Fibroblast of skin of left biceps (primary cell): ENCODE data around the gene ZNF664.

Experiments
- DNase-seq, 2 experiments: peaks; one replicate each; pipeline ENCODE4 v3.0.0-alpha.2; 2013; ENCODE audit warnings: low read depth in 2 of 2

Gene ZNF664

DNA sequence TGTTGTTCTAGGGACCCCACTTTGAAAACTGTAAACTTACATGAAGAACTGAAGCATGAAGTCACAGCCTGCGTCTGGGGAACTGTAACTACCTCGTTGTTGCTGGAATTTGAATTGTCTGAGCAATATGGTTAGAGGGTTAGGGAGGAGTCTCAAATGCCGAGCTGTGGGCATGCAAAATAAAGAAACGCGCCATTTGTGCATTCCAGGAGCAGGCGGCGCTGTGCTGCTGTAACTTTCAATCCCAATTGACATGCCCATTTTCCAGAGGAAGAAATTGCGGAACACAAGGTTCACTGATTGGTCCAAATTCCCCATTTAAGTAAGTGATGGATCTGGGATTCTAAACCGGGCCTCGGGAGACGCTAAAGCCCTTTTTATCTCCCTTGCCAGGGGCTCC, 61.3 kb downstream of the ZNF664 start:
- DNase-seq, result no peak

DNA sequence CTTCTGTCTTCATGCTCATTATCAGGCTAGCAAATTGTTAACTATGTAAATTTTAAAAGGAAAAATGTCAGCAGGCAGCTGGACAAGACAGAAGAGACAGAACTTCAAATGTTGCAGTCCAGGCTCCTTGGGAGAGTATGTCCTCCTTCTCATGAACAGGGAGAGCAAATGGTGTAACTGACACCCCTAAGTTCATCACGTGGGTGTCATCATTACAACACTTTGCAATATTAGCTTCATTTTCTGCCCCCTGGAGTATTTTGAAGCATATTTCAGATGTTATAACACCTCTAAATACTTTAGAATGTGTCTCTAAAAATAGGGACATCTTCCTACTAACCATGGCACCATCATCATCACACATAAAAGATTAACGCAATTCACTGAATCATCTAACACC, 62.1 kb downstream of the ZNF664 start:
- no peak for DNase-seq

DNA sequence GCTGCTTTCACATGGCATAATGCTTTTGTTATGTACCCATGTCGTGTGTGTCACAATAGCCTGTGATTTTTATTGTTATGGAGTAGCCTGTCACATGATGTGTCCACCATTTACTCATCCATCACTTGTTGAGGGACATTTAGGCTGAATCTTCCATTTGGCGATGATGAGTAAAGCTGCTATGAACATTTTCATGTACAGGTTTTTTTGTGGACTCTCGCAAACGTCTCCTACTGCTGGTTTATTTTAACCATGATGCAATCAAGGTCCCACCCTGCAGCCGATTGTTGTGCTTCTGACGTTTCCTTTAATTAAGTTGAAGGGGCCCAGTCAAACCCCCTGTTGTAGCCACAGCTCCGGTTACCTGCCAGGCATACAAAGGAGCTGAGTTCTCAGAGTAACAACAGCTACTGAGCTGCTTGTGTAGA, 63.2 kb downstream of the ZNF664 start:
- DNase-seq, result no peak

DNA sequence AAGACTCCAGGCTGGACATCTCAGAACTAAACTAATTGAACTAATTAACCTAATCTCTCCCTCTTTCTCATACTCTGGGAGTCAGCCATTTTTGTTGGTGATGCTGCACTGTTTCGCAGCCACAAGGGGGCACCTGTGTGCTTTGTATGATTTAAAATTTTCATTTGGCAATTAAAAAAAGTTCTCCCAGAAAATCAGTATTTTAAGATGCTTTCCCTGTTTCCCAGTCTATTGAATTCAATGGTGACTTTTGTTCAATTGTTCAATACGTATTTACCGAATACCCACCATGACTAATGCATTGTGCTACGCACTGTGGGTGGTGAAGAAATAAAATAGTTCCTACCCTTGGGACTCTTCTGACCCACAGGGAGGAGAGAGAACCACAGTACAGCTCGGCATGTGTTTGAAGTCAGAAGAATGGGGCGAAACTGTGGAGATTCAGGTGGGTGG, 63.7 kb downstream of the ZNF664 start:
- DNase-seq, result no peak

DNA sequence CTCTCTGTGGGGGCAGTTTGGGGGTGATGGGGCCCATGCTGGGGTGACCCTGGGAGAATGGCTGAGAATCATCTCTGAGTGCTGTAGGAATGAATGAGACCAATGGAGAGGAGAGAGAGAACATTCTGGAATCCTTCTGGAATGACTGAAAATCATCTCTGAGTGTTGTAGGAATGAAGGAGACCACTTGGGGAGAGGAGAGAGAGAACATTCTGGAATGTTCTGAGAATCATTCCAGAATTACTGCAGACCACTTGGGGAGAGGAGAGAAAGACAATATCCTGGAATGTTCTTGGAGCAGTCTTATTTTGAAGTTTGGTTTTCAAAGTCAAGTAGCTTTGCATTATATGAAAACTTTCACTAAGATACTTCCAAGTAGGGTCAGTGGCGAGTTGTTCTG, 64.3 kb downstream of the ZNF664 start:
- DNase-seq, result no peak

DNA sequence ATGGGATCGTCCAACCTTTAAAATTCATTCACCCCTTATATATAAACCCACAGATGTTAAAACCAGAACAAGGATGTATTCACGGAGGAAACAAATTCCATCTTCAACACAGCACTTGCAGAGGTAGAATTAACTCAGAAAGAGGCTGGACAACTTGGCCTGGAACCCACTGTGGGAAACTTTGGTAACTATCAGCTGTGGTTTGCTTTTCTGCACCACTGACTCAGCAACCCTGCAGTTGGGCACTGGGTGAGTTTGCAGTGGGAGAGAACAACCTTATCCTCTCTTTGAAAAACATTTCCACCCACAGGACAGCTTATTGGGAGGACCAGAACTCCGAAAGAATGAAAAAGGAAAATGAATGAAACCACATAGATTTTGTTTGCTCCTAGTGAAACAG, 66.3 kb downstream of the ZNF664 start:
- no peak for DNase-seq

DNA sequence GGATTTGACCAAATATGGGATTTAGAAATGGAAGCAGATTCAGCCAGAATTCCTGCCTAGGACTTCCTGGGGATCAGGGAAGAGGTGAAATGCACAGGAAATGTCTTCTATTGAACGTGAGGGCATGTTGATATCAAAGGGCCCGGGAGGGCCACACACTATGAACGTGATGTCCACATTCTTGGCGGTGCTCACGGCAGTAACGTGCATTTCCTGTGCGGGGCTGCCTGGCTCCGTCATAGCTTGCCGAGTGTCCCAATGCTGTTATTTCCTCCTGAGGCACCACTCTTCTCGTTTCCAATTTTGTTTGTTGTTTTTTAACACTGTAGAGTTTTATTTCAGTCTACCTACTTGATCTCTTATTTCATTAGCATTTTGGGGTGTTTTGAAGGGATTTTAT, 67.3 kb downstream of the ZNF664 start:
- DNase-seq, result no peak

DNA sequence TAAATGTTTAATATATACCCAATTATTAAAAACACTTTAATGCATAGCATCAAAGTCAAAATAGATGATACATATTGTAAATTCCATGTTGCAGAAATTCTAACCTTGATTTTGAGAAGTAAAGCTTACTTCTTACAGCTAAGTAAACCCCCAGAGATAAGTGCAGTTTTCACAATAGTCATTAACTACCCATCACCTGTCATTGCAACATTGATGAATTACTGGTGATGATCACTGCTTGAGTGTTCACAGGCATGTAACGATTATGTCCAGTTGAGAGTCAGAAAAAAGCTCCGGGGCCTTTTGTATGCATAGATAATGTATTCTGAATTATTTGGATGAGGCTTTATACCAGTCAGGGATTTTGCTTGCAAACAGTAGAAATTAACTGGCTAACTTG, 67.7 kb downstream of the ZNF664 start:
- DNase-seq, result no peak

DNA sequence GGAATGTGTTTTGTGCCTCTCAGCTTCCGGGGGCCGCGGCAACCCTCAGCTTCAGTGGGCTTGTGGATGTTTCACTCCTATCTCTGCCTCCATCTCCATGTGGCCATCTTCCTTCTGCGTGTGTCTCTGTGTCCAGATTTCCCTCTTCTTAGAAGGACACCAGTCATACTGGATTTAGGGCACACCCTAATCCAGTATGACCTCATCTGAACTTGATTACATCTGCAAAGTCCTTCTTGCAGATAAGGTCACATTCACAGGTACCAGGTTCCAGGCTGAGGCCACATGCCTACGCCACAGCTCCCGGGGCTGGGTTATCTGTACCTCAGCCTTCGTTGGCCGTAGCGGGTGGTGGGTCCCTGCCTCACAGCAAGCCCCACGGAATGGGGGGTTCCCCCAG, 68.9 kb downstream of the ZNF664 start:
- no peak for DNase-seq

DNA sequence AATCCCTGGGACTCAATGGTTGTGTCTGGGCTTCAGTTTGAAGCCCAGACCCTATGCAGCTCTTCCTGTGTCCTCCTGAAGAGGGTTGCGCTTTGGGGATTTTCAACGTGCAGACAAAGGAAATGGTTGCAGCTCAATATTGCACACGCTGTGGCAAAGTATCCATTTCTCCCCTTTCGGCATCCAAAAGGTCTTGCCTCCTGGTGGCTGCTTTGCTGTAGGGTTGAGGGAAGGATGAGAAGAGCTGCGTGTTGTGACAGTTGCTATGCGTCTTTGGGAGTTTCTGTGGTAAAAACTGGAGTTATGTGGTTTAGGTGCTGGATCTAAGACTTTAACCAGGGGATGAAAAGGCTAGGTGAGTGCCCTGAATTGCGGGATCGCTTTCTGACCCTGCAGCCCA, 71.0 kb downstream of the ZNF664 start:
- DNase-seq, result no peak

DNA sequence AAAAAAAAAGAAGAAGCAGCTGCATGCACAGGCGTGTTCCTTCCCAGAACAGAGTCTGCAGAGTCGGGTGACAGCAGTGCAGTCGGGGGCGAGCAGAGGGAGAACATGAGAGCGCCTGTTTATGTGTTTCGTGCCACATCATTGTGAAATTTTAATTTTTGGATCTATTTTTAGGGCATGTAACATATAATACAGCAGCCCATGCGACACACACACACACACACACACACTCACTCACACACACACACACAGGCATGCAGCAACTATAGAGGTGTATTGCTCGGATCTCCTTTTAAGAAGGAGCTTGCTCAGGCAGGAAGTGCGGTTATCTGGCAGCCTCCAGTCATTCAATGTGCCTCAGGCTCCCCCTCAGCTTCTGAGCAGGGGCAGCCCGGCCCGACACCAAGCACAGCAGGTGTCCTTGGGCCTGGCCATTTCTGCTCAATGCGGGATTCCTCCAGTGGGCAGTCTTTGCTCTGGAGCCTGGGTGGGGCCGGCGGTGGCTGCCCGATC, 71.8 kb downstream of the ZNF664 start:
- DNase-seq, result no peak

DNA sequence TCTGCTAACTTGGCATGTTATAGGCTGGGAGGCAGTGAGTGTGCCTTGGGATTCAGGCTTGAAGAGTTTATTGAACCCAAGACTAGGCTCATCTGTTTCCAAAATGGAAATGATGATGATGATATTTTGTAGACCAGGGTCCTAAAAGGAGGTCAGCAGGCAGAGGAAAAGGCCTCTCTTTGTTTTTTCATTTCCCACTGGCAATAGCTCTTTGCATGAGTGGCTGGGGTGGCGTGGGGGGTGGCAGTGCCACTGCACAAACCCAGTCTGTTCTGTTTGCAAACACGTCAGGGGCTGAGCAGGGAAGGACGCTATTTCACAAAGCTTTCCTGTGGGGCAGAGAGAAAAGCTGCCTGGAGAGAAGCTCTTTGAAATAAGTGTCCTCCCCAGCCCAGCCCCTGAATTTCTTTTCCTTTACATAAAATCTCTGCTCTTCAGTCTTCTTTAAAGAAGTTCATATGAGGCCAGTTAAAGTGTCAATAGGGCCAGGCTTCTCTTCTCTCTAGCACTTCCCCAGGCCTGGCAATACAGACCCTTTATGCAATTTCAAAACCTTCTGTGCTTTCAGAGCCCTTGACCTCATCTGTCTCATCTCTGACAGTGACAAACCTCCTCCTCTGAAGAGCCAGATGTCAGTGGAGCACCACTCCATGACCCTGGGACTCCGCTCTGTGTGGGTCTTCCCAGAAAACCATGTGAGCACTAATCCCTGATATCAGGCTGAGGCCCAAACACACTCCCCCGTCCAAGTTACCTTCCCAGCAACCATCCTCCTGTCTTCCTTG, 72.8 kb downstream of the ZNF664 start:
- DNase-seq, result no peak

DNA sequence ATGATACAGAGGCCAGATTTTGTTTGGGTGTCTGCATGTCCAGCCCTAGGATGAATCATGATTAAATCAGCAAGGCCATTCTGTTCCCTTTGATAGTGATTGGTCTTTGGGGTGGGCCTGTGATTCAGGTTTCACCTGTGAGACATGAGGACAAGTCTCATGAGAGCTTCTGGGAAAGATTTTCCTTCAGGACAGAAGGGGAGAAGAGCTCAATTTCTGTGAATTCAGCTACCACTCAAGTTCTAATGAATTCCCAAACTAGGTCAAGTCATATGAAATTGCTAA, 73.4 kb downstream of the ZNF664 start:
- DNase-seq, result no peak

DNA sequence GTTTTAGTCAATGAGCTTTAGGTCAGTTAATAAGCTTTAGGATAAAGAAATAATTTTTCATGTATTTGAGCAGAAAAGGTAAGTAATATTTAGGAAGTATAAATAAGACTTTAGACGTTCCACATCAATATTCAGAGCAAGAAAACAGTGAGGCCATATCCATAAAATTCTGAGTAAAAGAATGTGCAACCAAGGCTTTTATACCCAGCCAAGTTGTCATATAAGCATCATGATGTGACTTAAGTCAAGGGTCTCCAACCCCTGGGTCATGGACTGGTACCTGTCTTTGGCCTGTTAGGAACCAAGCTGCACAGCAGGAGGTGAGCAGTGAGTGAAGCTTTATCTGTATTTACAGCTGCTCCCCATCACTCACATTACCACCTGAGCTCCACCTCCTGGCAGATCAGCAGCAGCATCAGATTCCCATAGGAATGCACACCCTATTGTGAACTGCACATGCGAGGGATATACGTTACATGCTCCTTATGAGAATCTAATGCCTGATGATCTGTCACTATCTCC, 74.1 kb downstream of the ZNF664 start:
- no peak for DNase-seq

DNA sequence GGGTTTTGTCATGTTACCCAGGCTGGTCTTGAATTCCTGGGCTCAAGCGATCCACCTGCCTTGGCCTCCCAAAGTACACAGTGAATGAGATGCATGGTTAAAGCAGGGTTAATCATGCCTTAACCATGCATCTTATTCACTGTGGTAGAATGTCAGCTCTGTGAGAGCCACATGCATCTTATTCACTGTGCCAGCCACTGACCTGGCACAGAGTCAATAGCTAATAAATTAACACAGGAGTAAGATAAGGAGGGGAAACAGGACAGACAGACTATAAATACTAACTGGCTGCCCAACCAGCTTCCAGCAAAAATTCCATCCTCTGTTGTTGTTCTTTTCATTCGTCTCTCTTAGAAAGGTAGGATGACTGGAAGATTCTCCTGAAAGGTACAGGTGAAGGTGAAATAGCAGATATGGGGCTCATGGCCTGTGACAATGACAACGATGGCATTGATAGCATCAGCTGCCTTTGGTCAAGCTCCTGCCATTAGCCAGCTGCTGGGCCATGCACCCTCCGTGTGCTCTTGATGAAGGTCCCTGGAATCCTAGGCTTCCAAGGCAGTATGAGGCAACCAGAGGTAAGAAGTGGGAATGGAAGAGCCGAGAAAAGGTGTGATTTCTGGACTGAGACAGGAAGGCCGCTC, 76.6 kb downstream of the ZNF664 start:
- DNase-seq, result no peak

DNA sequence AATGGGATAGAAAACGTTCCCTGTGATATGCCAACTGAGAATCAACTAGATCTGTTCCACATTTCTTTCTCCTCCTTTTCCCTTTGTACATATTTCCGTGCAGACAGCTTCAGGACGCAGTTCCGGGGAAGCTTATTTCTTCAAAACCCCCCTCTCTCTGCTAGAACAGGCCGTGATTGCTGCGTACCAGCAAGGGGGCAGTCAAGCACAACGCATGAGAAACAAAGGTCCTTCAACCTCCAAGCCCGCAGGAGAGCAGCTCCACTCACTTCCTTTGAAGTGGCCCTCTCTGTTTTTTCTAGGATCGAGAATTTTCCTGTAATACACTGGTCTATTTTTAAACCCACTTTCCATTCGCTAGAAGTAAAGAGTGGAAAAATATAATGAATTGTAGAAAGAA, 80.8 kb downstream of the ZNF664 start:
- peak; percentile 49 to 60 for DNase-seq

DNA sequence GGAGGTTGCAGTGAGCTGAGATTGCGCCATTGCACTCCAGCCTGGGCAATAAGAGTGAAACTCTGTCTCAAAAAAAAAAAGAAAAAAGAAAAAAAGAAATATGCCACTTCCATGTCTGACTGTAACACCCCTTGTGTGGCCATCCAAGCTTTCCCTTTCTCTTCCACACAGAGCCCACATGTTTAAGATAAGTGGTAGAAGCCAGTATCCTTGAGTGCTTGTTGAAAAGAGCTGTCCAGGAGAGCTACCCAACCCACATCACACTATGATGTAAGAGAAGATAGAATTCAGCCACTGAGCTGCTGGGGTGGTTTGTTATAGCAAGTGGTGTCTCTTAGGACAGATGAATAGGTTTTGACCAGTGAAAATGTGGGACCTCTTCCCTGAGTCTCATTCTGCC, 82.1 kb downstream of the ZNF664 start:
- no peak for DNase-seq

DNA sequence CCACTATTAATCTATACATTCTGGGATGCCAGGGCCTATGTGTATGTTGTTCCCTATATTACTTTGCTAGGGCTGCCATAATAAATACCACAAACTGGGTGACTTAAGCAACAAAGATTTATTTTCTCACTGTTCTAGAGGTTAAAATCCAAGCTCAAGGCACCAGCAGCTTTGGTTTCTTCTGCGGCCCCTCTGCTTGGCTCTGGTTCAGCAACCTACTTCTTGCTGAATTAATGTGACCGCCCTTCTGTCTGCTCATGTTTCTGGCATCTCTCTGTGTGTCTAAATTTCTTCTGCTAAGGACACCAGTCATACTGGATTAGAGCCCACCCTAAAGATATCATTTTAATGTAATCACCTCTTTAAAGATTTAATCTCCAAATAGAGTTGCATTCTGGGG, 84.7 kb downstream of the ZNF664 start:
- DNase-seq, result no peak

DNA sequence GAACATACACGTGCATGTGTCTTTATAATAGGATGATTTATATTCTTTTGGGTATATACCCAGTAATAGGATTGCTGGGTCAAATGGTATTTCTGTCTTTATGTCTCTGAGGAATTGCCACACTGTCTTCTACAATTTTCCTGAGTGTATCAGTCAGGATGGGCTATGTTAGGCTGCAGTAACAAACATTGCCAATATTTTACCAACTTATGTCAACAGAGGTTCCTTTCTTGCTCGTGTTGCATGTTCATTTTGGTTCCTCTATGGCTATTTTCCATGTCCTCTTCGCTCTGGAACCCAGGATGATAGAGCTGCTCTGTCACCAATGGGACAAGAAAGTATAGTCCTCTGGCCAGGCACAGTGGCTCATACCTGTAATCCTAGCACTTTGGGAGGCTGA, 86.7 kb downstream of the ZNF664 start:
- DNase-seq, result no peak
